Inflammatory macrophage (primary cell): ENCODE results near the gene KCNQ1.

Experiments
- DNase-seq, 2 donors: peaks; one replicate each; pipeline ENCODE4 v3.0.0-alpha.2; 2020 to 2022

Gene KCNQ1

GRCh38 chr11:2721210-2721916 is 276.6 kb downstream of the KCNQ1 start:
- no peak for DNase-seq

GRCh38 chr11:2722955-2723354 is 278.1 kb downstream of the KCNQ1 start:
- DNase-seq, result no peak

- DNase-seq, result no peak
These were observed 279.3 kb downstream of the KCNQ1 start for GRCh38 chr11:2724104-2724503.

- DNase-seq, result no peak
These were observed 280.0 kb downstream of the KCNQ1 start for GRCh38 chr11:2724653-2725367.

GRCh38 chr11:2725368-2726300 is 280.8 kb downstream of the KCNQ1 start:
- no peak for DNase-seq

GRCh38 chr11:2726964-2727363 is 282.2 kb downstream of the KCNQ1 start:
- no peak for DNase-seq

GRCh38 chr11:2728128-2728662 is 283.4 kb downstream of the KCNQ1 start:
- DNase-seq, result peak; percentile 4 to 43

- DNase-seq, result no peak
These were observed 284.0 kb downstream of the KCNQ1 start for GRCh38 chr11:2728663-2729332.

- DNase-seq, result no peak
These were observed 285.0 kb downstream of the KCNQ1 start for GRCh38 chr11:2729841-2730240.

GRCh38 chr11:2730272-2731129 is 285.7 kb downstream of the KCNQ1 start:
- DNase-seq, result no peak

- DNase-seq, result peak in 1 of 2 donors; percentile 13
These were observed 286.6 kb downstream of the KCNQ1 start for GRCh38 chr11:2731130-2732125.

- DNase-seq, result no peak
These were observed 287.6 kb downstream of the KCNQ1 start for GRCh38 chr11:2732261-2732939.

- no peak for DNase-seq
These were observed 288.3 kb downstream of the KCNQ1 start for GRCh38 chr11:2732940-2733628.

- no peak for DNase-seq
These were observed 289.6 kb downstream of the KCNQ1 start for GRCh38 chr11:2734181-2735052.

GRCh38 chr11:2735053-2735589 is 290.3 kb downstream of the KCNQ1 start:
- no peak for DNase-seq

- no peak for DNase-seq
These were observed 291.9 kb downstream of the KCNQ1 start for GRCh38 chr11:2736577-2737225.

GRCh38 chr11:2737226-2737590 is 292.4 kb downstream of the KCNQ1 start:
- DNase-seq, result no peak
